AG10803 (cell line): ENCODE data around the gene SCEL.

Source experiments
- DNase-seq: peaks from one replicate; pipeline ENCODE4 v3.0.0; 2010; ENCODE audit warnings: low read depth
- H3K4me3 ChIP-seq: 2 replicates; pipeline ENCODE4 v1.5.1; 2011; ENCODE audit warnings: mild to moderate bottlenecking, low read length, control low read depth
- CTCF ChIP-seq: conservative IDR thresholded peaks from 2 replicates; pipeline ENCODE4 v1.5.1; 2011; ENCODE audit warnings: mild to moderate bottlenecking, low read length, control low read depth, inconsistent platforms

The SCEL gene

GRCh38 chr13:77521194-77521593 is 14.3 kb upstream of the SCEL start:
- no peak for DNase-seq
- H3K4me3 ChIP-seq: no peak overlapping the region

GRCh38 chr13:77521595-77522367 is 13.7 kb upstream of the SCEL start:
- no peak overlapping the region for H3K4me3 ChIP-seq
- no peak for TF ChIP-seq CTCF
- DNase-seq: peak; percentile 34

More at GRCh38 chr13:77521194-77521593, 14.3 kb upstream of the SCEL start:
- no peak for TF ChIP-seq CTCF

- no peak for DNase-seq
- H3K4me3 ChIP-seq: no peak overlapping the region
- TF ChIP-seq CTCF: no peak
Measured at GRCh38 chr13:77522444-77522843, 13.1 kb upstream of the SCEL start.

GRCh38 chr13:77523386-77523785 is 12.1 kb upstream of the SCEL start:
- TF ChIP-seq CTCF: no peak

GRCh38 chr13:77523834-77524728 is 11.4 kb upstream of the SCEL start:
- no peak for TF ChIP-seq CTCF
- no peak for DNase-seq

More at GRCh38 chr13:77523386-77523785, 12.1 kb upstream of the SCEL start:
- H3K4me3 ChIP-seq: no peak overlapping the region
- DNase-seq: no peak

GRCh38 chr13:77528414-77528813 is 7.1 kb upstream of the SCEL start:
- no peak overlapping the region for H3K4me3 ChIP-seq
- no peak for TF ChIP-seq CTCF
- no peak for DNase-seq

More at GRCh38 chr13:77523834-77524728, 11.4 kb upstream of the SCEL start:
- H3K4me3 ChIP-seq: no peak overlapping the region
